GM12878 (cell line): ENCODE measurements around the gene MMD. TPM values are rescaled to one million over a fixed set of nuclear protein-coding genes. Genes with fewer than 3 reads are reported as not detected.

ENCODE experiments used
- ATAC-seq: fragments of 200-7000 bp; cut with Tn5 transposase; 3 replicates; pipeline ENCODE4 v1.9.1; 2020; ENCODE audit warnings: mild to moderate bottlenecking, moderate library complexity
- BruUV-seq: library from RNA; stranded (reverse); fragments of 400-500 nt; replicated peaks from 2 replicates; lab custom pipeline; 2021; lab: Mats Ljungman, UMichigan
- CTCF ChIA-PET: fragments of 300-600 bp; sonication (Branson Sonifier 250); formaldehyde crosslinking; extraction: SDS; loops from one replicate; lab custom pipeline; 2021; ENCODE audit warnings: inconsistent platforms; lab: Yijun Ruan, JAX
- POLR2A ChIA-PET: fragments of 350-600 bp; formaldehyde crosslinking; extraction: SDS; loops from one replicate; lab custom pipeline; 2021; ENCODE audit warnings: inconsistent platforms; lab: Charles Lee
- RAD21 ChIA-PET: fragments of 300-600 bp; sonication (Branson Sonifier 250); formaldehyde crosslinking; loops from one replicate; lab custom pipeline; 2023; ENCODE audit warnings: antibody characterized with exemption; ENCODE audit not compliant: unreplicated experiment; lab: Charles Lee
- SMC1A ChIA-PET: fragments of 300-600 bp; sonication (Branson Sonifier 250); formaldehyde crosslinking; loops from one replicate; lab custom pipeline; 2023; ENCODE audit not compliant: unreplicated experiment, uncharacterized antibody; lab: Charles Lee
- DNase-seq: peaks from one replicate; pipeline ENCODE4 v3.0.0-alpha.2; 2011; ENCODE audit warnings: low read depth, low spot score
- FAIRE-seq: peaks from 3 replicates; lab custom pipeline; 2011; peaks lifted over from hg19 to GRCh38; lab: Jason Lieb, UNC
- H2AFZ ChIP-seq: 2 replicates; pipeline ENCODE4 v1.6.0; 2011; ENCODE audit warnings: low read depth, low read length, control low read depth; ENCODE audit not compliant: control insufficient read depth
- H3K27ac ChIP-seq: 2 replicates; pipeline ENCODE4 v1.5.1; 2011; ENCODE audit warnings: control low read depth; ENCODE audit not compliant: control insufficient read depth, insufficient read depth
- H3K27me3 ChIP-seq, 2 experiments: replicated peaks in 1 of 2; 2 replicates each; pipeline versions ENCODE4 v1.6.0 to v1.6.1; 2011; ENCODE audit warnings: low read length in 1 of 2; ENCODE audit not compliant: control insufficient read depth in 2 of 2, insufficient read depth in 2 of 2
- H3K36me3 ChIP-seq, 2 experiments: 2 replicates each; pipeline ENCODE4 v1.5.1; 2011; ENCODE audit warnings: low read length in 1 of 2; ENCODE audit not compliant: control insufficient read depth in 2 of 2, insufficient read depth in 2 of 2
- H3K4me1 ChIP-seq: 2 replicates; pipeline ENCODE4 v1.6.1; 2011; ENCODE audit warnings: mild to moderate bottlenecking, low read length, moderate library complexity, mixed read lengths; ENCODE audit not compliant: control insufficient read depth, insufficient read depth
- H3K4me2 ChIP-seq: 2 replicates; pipeline ENCODE4 v1.6.0; 2011; ENCODE audit warnings: control low read depth; ENCODE audit not compliant: control insufficient read depth, insufficient read depth
- H3K4me3 ChIP-seq: fragments of 200-600 bp; sonication (generic); 2 replicates; pipeline ENCODE4 v1.5.1; 2016
- H3K79me2 ChIP-seq: 2 replicates; pipeline ENCODE4 v1.6.0; 2011; ENCODE audit warnings: low read length; ENCODE audit not compliant: control insufficient read depth, insufficient read depth
- H3K9ac ChIP-seq: 2 replicates; pipeline ENCODE4 v1.8.0; 2011; ENCODE audit warnings: low read length, control low read depth, mixed read lengths; ENCODE audit not compliant: control insufficient read depth, insufficient read depth
- H3K9me3 ChIP-seq: replicated peaks from 3 replicates; pipeline ENCODE4 v1.5.1; 2011; ENCODE audit warnings: mild to moderate bottlenecking, low read length; ENCODE audit not compliant: control insufficient read depth, insufficient read depth
- H4K20me1 ChIP-seq: 2 replicates; pipeline ENCODE4 v1.6.0; 2011; ENCODE audit not compliant: control insufficient read depth, insufficient read depth
- ESRRA ChIP-seq: IDR thresholded peaks from 2 replicates; pipeline ENCODE4 v1.6.1; 2012; ENCODE audit warnings: mild to moderate bottlenecking, low read length, improper control_type of control experiment
- HDGF ChIP-seq: fragments of 450-650 bp; IDR thresholded peaks from 2 replicates; pipeline ENCODE4 v1.6.1; 2016; ENCODE audit warnings: antibody characterized with exemption
- JUND ChIP-seq: IDR thresholded peaks from 2 replicates; pipeline ENCODE4 v1.6.1; 2012; ENCODE audit warnings: low read depth, mild to moderate bottlenecking, low read length, improper control_type of control experiment, moderate library complexity
- KDM1A ChIP-seq: fragments of 200-600 bp; sonication (generic); IDR thresholded peaks from 2 replicates; pipeline ENCODE4 v1.6.1; 2016; ENCODE audit warnings: borderline replicate concordance
- NFXL1 ChIP-seq: fragments of 450-650 bp; IDR thresholded peaks from 2 replicates; pipeline ENCODE4 v1.6.1; 2017; ENCODE audit warnings: antibody characterized with exemption, mild to moderate bottlenecking, borderline replicate concordance
- NR2F1 ChIP-seq: fragments of 450-650 bp; conservative IDR thresholded peaks from 2 replicates; pipeline ENCODE4 v1.6.1; 2017; ENCODE audit warnings: mild to moderate bottlenecking
- TARDBP ChIP-seq: IDR thresholded peaks from 2 replicates; pipeline ENCODE4 v1.6.1; 2016; ENCODE audit warnings: borderline replicate concordance
- WGBS: methylation state at CpG from one replicate; pipeline ENCODE4 v1.1.6; 2016; ENCODE audit warnings: low lambda C conversion rate; ENCODE audit not compliant: insufficient replicate concordance, insufficient coverage; ENCODE audit errors: missing lambda C conversion rate; 5-methylcytosine and 5-hydroxymethylcytosine counted together
- in situ Hi-C: fragments of 300-500 bp; cut with MboI; formaldehyde crosslinking; loops from 9 replicates; pipeline ENCODE4 v1.14.3; 2018; ENCODE audit warnings: mixed read lengths
- intact Hi-C: fragments of 100-400 bp; cut with micrococcal nuclease; formaldehyde crosslinking; loops from one replicate; pipeline ENCODE4 v1.14.2; 2022; ENCODE audit not compliant: unreplicated experiment
- polyA plus RNA-seq, 11 experiments: library from polyadenylated mRNA; depleted of rRNA in 4 of 11; unstranded in 6 of 11; stranded (reverse) in 5 of 11; fragments of >200 nt; fragmentation: Nextera tagmentation in 4 of 11; fragmentation: Illumina TruSeq in 1 of 11; extraction: Ambion mirVana in 4 of 11; extraction: Trizol in 1 of 11; gene quantifications; 1 replicate in 1 of 11; 2 replicates in 10 of 11; pipeline versions ENCODE4 v1.2.1 to v1.2.3, GENCODE V29; 2011 to 2016; ENCODE audit warnings: inconsistent platforms in 2 of 11, missing spikeins in 2 of 11, low read depth in 1 of 11
- total RNA-seq, 4 experiments: library from RNA; depleted of rRNA in 3 of 4; stranded (reverse); fragments of >200 nt in 3 of 4; fragmentation: Illumina TruSeq in 1 of 4; extraction: Trizol in 1 of 4; gene quantifications; 2 replicates each; pipeline versions ENCODE4 v1.2.1 to v1.2.3, GENCODE V29; 2013 to 2021
- TF ChIP-seq, protein P1 (sequence below): fragments of 150-350 bp; IDR thresholded peaks from 2 replicates; pipeline ENCODE4 v1.6.1; 2016; ENCODE audit warnings: low read depth, low read length
- TF ChIP-seq, protein P2 (sequence below): fragments of 450-650 bp; IDR thresholded peaks from 2 replicates; pipeline ENCODE4 v1.6.1; 2016; ENCODE audit warnings: mild to moderate bottlenecking
- TF ChIP-seq, protein P3 (sequence below): fragments of 450-650 bp; IDR thresholded peaks from 2 replicates; pipeline ENCODE4 v1.6.1; 2016; ENCODE audit warnings: mild to moderate bottlenecking
- TF ChIP-seq, protein P4 (sequence below): IDR thresholded peaks from 2 replicates; pipeline ENCODE4 v1.6.1; 2012; ENCODE audit warnings: low read depth, low read length, improper control_type of control experiment
- TF ChIP-seq, protein P5 (sequence below): fragments of 450-650 bp; IDR thresholded peaks from 2 replicates; pipeline ENCODE4 v1.6.1; 2018; ENCODE audit warnings: borderline replicate concordance, mild to moderate bottlenecking; ENCODE audit not compliant: partially characterized antibody

The MMD gene
- total and polyA plus RNA-seq, 10 of the 15 experiments (the other 5 are each of a cell fraction or from before 2014, with no cell fraction given): 8.0 to 46.7 (median 22.3) TPM

DNA sequence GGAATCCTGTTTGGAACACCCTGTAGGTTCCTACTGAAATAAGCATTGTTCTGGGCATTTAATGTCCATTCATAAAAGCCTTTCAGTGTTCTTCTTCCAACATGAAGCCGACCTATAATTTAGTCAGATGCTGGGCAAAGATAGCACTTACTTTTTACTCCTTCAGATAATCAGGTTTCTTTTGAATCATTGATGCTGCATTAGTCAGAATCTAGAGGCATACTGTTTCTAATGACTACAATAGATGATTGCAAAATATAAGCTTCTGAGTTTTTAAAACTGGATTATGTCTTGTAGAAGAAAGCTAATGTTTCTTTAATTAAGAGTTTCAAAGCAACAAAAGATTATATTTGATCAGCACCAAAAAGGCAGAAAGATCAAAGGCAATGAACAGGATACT, 16.0 kb downstream of the MMD start:
- BruUV-seq: no TSS peak
- no peak overlapping the region for H2AFZ ChIP-seq
- H3K27me3 ChIP-seq: no peaks in the 10 kb centered on the region
- ATAC-seq (no peak), DNase-seq (no peak), FAIRE-seq (no peak)
- H4K20me1 ChIP-seq: no peaks in the 10 kb centered on the region
- H3K4me2 ChIP-seq: no peak overlapping the region
- ChIA-PET RAD21 (interaction anchor here (0.9 to 1.1 kb wide), 4 partner anchors 13 to 412 kb away, joined by 3 to 4 read pairs (median 3); no protein-coding TSS in a partner anchor), CTCF (interaction anchor here (1.4 to 1.7 kb wide), 2 partner anchors 10 to 12 kb away, joined by 4 to 5 read pairs; no protein-coding TSS in a partner anchor), POLR2A (interaction anchor here (0.5 to 0.8 kb wide), 3 partner anchors 13 to 61 kb away, joined by 3 to 5 read pairs (median 3); no protein-coding TSS in a partner anchor), SMC1A (interaction anchor here (0.8 to 2.6 kb wide), 4 partner anchors 9 to 104 kb away, joined by 3 to 23 read pairs (median 4); no protein-coding TSS in a partner anchor)
- no peak overlapping the region for H3K4me3 ChIP-seq
- H3K9ac ChIP-seq: no peak overlapping the region
- H3K9me3 ChIP-seq: no peaks in the 10 kb centered on the region
- intact Hi-C loops (no loop called here), in situ Hi-C loops (no loop called here)
- H3K27ac ChIP-seq: no peak overlapping the region
- peaks cover 5 to 42% of the 10 kb centered on the region in 2 experiments for H3K36me3 ChIP-seq
- TF ChIP-seq, protein P1, sequence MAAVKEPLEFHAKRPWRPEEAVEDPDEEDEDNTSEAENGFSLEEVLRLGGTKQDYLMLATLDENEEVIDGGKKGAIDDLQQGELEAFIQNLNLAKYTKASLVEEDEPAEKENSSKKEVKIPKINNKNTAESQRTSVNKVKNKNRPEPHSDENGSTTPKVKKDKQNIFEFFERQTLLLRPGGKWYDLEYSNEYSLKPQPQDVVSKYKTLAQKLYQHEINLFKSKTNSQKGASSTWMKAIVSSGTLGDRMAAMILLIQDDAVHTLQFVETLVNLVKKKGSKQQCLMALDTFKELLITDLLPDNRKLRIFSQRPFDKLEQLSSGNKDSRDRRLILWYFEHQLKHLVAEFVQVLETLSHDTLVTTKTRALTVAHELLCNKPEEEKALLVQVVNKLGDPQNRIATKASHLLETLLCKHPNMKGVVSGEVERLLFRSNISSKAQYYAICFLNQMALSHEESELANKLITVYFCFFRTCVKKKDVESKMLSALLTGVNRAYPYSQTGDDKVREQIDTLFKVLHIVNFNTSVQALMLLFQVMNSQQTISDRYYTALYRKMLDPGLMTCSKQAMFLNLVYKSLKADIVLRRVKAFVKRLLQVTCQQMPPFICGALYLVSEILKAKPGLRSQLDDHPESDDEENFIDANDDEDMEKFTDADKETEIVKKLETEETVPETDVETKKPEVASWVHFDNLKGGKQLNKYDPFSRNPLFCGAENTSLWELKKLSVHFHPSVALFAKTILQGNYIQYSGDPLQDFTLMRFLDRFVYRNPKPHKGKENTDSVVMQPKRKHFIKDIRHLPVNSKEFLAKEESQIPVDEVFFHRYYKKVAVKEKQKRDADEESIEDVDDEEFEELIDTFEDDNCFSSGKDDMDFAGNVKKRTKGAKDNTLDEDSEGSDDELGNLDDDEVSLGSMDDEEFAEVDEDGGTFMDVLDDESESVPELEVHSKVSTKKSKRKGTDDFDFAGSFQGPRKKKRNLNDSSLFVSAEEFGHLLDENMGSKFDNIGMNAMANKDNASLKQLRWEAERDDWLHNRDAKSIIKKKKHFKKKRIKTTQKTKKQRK: no peak
- no peak for TF ChIP-seq JUND
- TF ChIP-seq, protein P2, sequence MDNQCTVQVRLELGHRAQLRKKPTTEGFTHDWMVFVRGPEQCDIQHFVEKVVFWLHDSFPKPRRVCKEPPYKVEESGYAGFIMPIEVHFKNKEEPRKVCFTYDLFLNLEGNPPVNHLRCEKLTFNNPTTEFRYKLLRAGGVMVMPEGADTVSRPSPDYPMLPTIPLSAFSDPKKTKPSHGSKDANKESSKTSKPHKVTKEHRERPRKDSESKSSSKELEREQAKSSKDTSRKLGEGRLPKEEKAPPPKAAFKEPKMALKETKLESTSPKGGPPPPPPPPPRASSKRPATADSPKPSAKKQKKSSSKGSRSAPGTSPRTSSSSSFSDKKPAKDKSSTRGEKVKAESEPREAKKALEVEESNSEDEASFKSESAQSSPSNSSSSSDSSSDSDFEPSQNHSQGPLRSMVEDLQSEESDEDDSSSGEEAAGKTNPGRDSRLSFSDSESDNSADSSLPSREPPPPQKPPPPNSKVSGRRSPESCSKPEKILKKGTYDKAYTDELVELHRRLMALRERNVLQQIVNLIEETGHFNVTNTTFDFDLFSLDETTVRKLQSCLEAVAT: no peak
- no peak for TF ChIP-seq HDGF
- no peak for TF ChIP-seq ESRRA
- TF ChIP-seq TARDBP: no peak
- TF ChIP-seq, protein P3, sequence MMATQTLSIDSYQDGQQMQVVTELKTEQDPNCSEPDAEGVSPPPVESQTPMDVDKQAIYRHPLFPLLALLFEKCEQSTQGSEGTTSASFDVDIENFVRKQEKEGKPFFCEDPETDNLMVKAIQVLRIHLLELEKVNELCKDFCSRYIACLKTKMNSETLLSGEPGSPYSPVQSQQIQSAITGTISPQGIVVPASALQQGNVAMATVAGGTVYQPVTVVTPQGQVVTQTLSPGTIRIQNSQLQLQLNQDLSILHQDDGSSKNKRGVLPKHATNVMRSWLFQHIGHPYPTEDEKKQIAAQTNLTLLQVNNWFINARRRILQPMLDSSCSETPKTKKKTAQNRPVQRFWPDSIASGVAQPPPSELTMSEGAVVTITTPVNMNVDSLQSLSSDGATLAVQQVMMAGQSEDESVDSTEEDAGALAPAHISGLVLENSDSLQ: no peak
- no peak for TF ChIP-seq KDM1A
- TF ChIP-seq NR2F1: no peak
- TF ChIP-seq NFXL1: no peak
- TF ChIP-seq, protein P4, sequence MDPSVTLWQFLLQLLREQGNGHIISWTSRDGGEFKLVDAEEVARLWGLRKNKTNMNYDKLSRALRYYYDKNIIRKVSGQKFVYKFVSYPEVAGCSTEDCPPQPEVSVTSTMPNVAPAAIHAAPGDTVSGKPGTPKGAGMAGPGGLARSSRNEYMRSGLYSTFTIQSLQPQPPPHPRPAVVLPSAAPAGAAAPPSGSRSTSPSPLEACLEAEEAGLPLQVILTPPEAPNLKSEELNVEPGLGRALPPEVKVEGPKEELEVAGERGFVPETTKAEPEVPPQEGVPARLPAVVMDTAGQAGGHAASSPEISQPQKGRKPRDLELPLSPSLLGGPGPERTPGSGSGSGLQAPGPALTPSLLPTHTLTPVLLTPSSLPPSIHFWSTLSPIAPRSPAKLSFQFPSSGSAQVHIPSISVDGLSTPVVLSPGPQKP: no peak
- TF ChIP-seq, protein P5, sequence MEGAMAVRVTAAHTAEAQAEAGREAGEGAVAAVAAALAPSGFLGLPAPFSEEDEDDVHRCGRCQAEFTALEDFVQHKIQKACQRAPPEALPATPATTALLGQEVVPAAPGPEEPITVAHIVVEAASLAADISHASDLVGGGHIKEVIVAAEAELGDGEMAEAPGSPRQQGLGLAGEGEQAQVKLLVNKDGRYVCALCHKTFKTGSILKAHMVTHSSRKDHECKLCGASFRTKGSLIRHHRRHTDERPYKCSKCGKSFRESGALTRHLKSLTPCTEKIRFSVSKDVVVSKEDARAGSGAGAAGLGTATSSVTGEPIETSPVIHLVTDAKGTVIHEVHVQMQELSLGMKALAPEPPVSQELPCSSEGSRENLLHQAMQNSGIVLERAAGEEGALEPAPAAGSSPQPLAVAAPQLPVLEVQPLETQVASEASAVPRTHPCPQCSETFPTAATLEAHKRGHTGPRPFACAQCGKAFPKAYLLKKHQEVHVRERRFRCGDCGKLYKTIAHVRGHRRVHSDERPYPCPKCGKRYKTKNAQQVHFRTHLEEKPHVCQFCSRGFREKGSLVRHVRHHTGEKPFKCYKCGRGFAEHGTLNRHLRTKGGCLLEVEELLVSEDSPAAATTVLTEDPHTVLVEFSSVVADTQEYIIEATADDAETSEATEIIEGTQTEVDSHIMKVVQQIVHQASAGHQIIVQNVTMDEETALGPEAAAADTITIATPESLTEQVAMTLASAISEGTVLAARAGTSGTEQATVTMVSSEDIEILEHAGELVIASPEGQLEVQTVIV: no peak
- H3K4me1 ChIP-seq: no peaks in the 10 kb centered on the region
- H3K79me2 ChIP-seq: no peaks in the 10 kb centered on the region
- 100% methylated on average over 1 of the region's 1 CpG for WGBS
